Fibroblast of villous mesenchyme (primary cell): Measurements from ENCODE around the gene RCE1. TPM values are rescaled to one million over a fixed set of nuclear protein-coding genes. Genes with fewer than 3 reads are reported as not detected.
"Not testable (repeated sequence)": the region's sequence is repeated elsewhere in the genome, so short reads cannot be mapped to it uniquely, and the experiment has no call there.

ENCODE experiments used
- DNase-seq: peaks from one replicate; pipeline ENCODE4 v3.0.0-alpha.2; 2010; ENCODE audit warnings: low read depth
- H3K4me3 ChIP-seq: 2 replicates; pipeline ENCODE4 v1.5.1; 2011; ENCODE audit warnings: low read depth, mild to moderate bottlenecking, low read length
- total RNA-seq: library from RNA; depleted of rRNA; stranded (reverse); fragments of >200 nt; gene quantifications from 2 replicates; pipeline ENCODE4 v1.2.3, GENCODE V29; 2012
- TF ChIP-seq, protein P1 (sequence below): IDR thresholded peaks from 2 replicates; pipeline ENCODE4 v1.5.1; 2012; ENCODE audit warnings: low read depth, mild to moderate bottlenecking, low read length; ENCODE audit not compliant: insufficient read depth

RCE1 gene
- total RNA-seq, 1 donor = 11.7 TPM

DNA sequence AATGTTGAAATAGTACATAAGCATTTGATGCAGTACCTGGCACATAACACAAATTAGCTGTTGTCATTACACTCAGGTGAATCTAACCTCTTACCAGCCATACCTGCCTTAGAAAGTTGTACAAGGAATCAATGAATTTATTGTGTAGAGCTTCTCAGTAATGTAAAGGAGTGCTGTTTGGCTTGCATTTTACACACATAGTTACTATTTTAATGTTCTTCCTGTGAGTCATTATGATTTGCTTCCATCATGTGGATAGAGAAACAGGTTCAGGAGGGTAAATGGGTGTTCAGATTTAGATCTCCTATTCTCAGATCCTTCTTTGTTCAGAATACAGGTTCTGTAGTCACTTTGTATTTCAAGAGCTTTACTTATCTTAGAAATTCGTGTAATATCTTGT lies 27.6 kb upstream of the RCE1 start:
- H3K4me3 ChIP-seq = no peak overlapping the region
- TF ChIP-seq, protein P1, sequence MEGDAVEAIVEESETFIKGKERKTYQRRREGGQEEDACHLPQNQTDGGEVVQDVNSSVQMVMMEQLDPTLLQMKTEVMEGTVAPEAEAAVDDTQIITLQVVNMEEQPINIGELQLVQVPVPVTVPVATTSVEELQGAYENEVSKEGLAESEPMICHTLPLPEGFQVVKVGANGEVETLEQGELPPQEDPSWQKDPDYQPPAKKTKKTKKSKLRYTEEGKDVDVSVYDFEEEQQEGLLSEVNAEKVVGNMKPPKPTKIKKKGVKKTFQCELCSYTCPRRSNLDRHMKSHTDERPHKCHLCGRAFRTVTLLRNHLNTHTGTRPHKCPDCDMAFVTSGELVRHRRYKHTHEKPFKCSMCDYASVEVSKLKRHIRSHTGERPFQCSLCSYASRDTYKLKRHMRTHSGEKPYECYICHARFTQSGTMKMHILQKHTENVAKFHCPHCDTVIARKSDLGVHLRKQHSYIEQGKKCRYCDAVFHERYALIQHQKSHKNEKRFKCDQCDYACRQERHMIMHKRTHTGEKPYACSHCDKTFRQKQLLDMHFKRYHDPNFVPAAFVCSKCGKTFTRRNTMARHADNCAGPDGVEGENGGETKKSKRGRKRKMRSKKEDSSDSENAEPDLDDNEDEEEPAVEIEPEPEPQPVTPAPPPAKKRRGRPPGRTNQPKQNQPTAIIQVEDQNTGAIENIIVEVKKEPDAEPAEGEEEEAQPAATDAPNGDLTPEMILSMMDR = no peak
- no peak for DNase-seq

DNA sequence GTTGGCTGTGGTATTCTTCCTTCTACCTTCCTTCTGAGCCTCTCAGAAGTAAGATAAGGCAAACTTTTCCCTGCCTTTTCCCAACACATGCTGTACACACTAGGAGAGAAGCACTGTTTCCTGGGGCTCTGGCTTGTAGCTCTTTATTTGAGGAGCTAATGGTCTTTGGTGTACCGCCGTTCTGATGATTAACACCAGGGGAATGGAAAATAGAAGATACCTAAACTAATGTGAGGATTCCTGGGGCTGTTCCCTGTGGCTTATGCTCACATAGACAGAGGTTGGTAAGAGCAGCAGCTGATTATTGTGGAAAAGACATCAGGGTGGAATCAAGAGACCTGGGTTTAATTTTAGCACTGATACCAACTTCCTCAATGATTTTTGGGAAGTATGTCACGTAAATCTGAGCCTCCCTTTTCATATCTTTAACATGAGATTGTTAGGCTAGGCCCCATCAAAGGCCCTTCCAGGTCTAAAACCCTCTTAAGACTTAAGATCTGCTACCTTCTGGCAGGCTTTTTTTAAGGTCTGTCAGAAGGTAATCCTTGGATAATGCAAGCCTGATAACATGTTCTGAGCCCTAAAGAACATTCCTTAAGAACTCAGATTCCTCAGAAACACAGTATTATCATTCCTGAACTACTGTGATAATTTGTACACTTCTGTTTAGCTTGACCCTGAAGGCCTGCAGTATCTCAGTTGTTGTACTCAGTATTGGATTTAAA lies 24.8 kb upstream of the RCE1 start:
- peak; percentile 74 for DNase-seq
- H3K4me3 ChIP-seq = no peak overlapping the region
- TF ChIP-seq, protein P1 = no peak

DNA sequence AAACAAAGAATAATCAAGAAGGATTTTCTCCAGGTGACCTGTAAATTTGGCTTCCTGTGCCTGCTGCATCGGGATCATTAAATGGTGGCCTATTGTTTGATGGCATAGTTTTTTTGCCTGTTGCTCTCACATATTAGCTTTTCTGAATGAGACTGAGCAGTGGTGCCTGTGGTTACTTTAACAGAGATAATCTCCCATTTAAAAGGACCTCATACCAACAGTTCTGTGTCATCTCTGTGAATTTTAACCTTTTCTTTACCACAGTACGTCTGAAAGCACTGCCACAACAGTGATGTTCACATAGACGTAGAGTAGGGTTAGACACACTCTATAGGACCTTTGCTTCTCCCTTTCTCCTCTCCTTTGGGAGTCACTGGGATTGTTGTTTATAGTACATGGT lies 22.9 kb upstream of the RCE1 start:
- DNase-seq = peak; percentile 76
- TF ChIP-seq, protein P1 = no peak
- H3K4me3 ChIP-seq = no peak overlapping the region

DNA sequence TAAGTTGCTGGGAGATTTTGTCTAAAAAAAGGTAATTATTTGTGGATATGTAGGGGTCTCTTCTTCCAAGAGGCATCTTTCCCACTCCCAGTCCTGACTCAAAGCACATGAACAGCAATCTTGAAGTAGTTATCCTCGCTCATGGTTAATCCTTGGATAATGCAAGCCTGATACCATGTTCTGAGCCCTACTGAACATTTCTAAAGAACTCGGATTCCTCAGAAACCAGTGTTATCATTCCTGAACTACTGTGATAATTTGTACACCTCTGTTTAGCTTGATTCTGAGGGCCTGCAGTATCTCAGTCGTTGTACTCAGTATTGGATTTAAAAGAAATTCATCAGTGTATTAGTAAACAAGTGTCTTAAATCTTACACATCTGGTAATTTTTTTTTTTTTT lies 22.3 kb upstream of the RCE1 start:
- H3K4me3 ChIP-seq = no peak overlapping the region
- TF ChIP-seq, protein P1 = no peak
- DNase-seq = peak; percentile 91

DNA sequence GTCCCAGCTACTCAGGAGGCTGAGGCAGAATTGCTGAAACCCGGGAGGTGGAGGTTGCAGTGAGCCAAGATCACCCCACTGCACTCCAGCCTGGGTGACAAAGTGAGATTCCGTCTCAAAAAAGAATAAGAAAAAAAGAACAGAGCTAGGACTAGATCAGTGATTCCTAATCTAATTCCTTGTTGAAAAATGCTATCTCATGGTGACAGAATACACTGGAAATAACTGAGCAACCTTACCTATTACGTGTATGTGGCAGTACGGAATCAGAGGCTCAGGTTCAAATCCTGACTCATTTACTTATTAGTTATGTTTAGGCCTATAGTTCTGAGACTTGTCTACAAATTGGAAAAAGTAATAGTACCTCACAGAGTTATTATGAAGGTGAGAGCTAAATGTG lies 19.5 kb upstream of the RCE1 start:
- no peak overlapping the region for H3K4me3 ChIP-seq
- no peak for DNase-seq
- TF ChIP-seq, protein P1 = no peak

DNA sequence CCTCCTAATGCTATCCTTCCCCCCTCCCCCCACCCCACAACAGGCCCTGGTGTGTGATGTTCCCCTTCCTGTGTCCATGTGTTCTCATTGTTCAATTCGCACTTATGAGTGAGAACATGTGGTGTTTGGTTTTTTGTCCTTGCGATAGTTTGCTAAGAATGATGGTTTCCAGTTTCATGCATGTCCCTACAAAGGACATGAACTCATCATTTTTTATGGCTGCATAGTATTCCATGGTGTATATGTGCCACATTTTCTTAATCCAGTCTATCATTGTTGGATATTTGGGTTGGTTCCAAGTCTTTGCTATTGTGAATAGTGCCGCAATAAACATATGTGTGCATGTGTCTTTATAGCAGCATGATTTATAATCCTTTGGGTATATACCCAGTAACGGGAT lies 18.7 kb upstream of the RCE1 start:
- not testable (repeated sequence) for DNase-seq, H3K4me3 ChIP-seq

DNA sequence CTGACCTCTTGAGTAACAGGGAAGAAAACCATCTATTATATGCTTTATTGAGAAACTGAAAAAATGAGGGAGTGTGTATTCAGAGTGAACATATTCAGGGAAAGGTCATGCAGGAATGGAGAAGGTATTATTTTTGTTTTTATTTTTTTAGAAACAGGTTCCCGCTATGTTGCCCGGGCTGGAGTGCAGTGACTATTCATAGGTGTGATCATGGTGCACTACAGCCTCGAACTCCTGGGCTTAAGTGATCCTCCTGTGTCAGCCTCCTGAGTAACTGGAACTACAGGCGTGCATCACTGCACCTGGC lies 8.7 kb upstream of the RCE1 start:
- DNase-seq = no peak

More for the DNA sequence above, 8.7 kb upstream of the RCE1 start:
- no peak overlapping the region for H3K4me3 ChIP-seq
- TF ChIP-seq, protein P1 = no peak
